PC-3 (cell line): ENCODE data around the gene EHD4. TPM values are rescaled to one million over a fixed set of nuclear protein-coding genes. Genes with fewer than 3 reads are reported as not detected.

Experiments used
- ATAC-seq: fragments of 200-7000 bp; cut with Tn5 transposase; 2 replicates; pipeline ENCODE4 v1.9.1; 2020; ENCODE audit warnings: mild to moderate bottlenecking, moderate library complexity
- BruUV-seq: library from RNA; stranded (reverse); fragments of 400-500 nt; replicated peaks from 2 replicates; lab custom pipeline; 2021; lab: Mats Ljungman, UMichigan
- CTCF ChIA-PET: fragments of 300-600 bp; sonication (Branson Sonifier 250); formaldehyde crosslinking; loops from one replicate; lab custom pipeline; 2022; ENCODE audit warnings: antibody characterized with exemption; lab: Charles Lee
- POLR2A ChIA-PET: fragments of 300-600 bp; sonication (Branson Sonifier 250); formaldehyde crosslinking; loops from one replicate; lab custom pipeline; 2022; ENCODE audit warnings: antibody characterized with exemption; ENCODE audit not compliant: unreplicated experiment; lab: Charles Lee
- DNase-seq: peaks from one replicate; pipeline ENCODE4 v3.0.0-alpha.2; 2015
- H2AFZ ChIP-seq: fragments of 300-600 bp; sonication (generic); 2 replicates; pipeline ENCODE4 v1.6.0; 2016; ENCODE audit warnings: antibody characterized with exemption, low read length
- H3F3A ChIP-seq: fragments of 300-600 bp; sonication (generic); one replicate; pipeline ENCODE4 v1.6.0; 2017; ENCODE audit warnings: antibody characterized with exemption, low read length, control low read depth, mild to moderate bottlenecking; ENCODE audit not compliant: unreplicated experiment
- H3K27ac ChIP-seq: fragments of 300-600 bp; sonication (generic); 2 replicates; pipeline ENCODE4 v1.5.1; 2016; ENCODE audit warnings: mild to moderate bottlenecking, low read length
- H3K27me3 ChIP-seq: fragments of 300-600 bp; sonication (generic); 2 replicates; pipeline ENCODE4 v1.6.1; 2016; ENCODE audit warnings: low read length, mixed read lengths
- H3K36me3 ChIP-seq: fragments of 300-600 bp; sonication (generic); 2 replicates; pipeline ENCODE4 v1.6.1; 2016; ENCODE audit warnings: low read depth, mixed run types, low read length, mixed read lengths
- H3K4me1 ChIP-seq: fragments of 300-600 bp; sonication (generic); 2 replicates; pipeline ENCODE4 v1.5.1; 2016; ENCODE audit warnings: low read length; ENCODE audit not compliant: insufficient read depth
- H3K4me2 ChIP-seq: fragments of 300-600 bp; sonication (generic); 2 replicates; pipeline ENCODE4 v1.6.0; 2016; ENCODE audit warnings: low read length
- H3K4me3 ChIP-seq: fragments of 300-600 bp; sonication (generic); 2 replicates; pipeline ENCODE4 v1.5.1; 2016; ENCODE audit warnings: mild to moderate bottlenecking, low read length, mixed read lengths
- H3K79me2 ChIP-seq: fragments of 300-600 bp; sonication (generic); 2 replicates; pipeline ENCODE4 v1.6.1; 2017; ENCODE audit warnings: low read length, mixed read lengths
- H3K9ac ChIP-seq: fragments of 300-600 bp; sonication (generic); 2 replicates; pipeline ENCODE4 v1.6.0; 2016; ENCODE audit warnings: mild to moderate bottlenecking, low read length
- H3K9me2 ChIP-seq: fragments of 300-600 bp; sonication (generic); replicated peaks from 2 replicates; pipeline ENCODE4 v1.6.1; 2016; ENCODE audit warnings: mixed run types, low read length, mixed read lengths
- H3K9me3 ChIP-seq: fragments of 300-600 bp; sonication (generic); 2 replicates; pipeline ENCODE4 v1.6.1; 2016; ENCODE audit warnings: low read length, mixed read lengths
- H4K20me1 ChIP-seq: fragments of 300-600 bp; sonication (generic); 2 replicates; pipeline ENCODE4 v1.6.1; 2016; ENCODE audit warnings: low read length, mixed read lengths
- CTCF ChIP-seq: fragments of 300-600 bp; sonication (generic); conservative IDR thresholded peaks from 2 replicates; pipeline ENCODE4 v1.5.1; 2017; ENCODE audit warnings: antibody characterized with exemption, low read depth, mild to moderate bottlenecking, low read length
- EZH2 ChIP-seq: fragments of 300-600 bp; sonication (generic); IDR thresholded peaks from one replicate; pipeline ENCODE4 v1.6.1; 2017; ENCODE audit warnings: antibody characterized with exemption, mild to moderate bottlenecking, low read length; ENCODE audit not compliant: unreplicated experiment
- EZH2phosphoT487 ChIP-seq: fragments of 300-600 bp; sonication (generic); IDR thresholded peaks from 2 replicates; pipeline ENCODE4 v1.6.1; 2018; ENCODE audit warnings: mild to moderate bottlenecking, antibody characterized with exemption, low read length, borderline replicate concordance
- intact Hi-C: fragments of 100-400 bp; cut with micrococcal nuclease; formaldehyde crosslinking; loops from 2 replicates; pipeline ENCODE4 v1.9.0; 2023
- total RNA-seq: library from RNA; depleted of rRNA; stranded (reverse); fragments of >200 nt; gene quantifications from 2 replicates; pipeline ENCODE4 v1.2.3, GENCODE V29; 2014

Gene EHD4
- total RNA-seq, 1 experiment from 2014 or later, result 57.8 TPM

- Histone ChIP-seq H3K4me3 (no peak overlapping the region), H3K27ac (no peak overlapping the region), H3K9me2 (no peaks in the 10 kb centered on the region), H4K20me1 (peaks cover 37% of the 10 kb centered on the region; the same call in 1 of the 2 replicates), H3K4me2 (no peak overlapping the region), H3K4me1 (peaks cover 11% of the 10 kb centered on the region), H3K79me2 (peaks cover 78% of the 10 kb centered on the region), H3K9me3 (no peaks in the 10 kb centered on the region), H2AFZ (no peak overlapping the region), H3K27me3 (no peaks in the 10 kb centered on the region), H3K36me3 (peaks cover 33% of the 10 kb centered on the region; the same call in 1 of the 2 replicates), H3K9ac (no peak overlapping the region), H3F3A (no peaks in the 10 kb centered on the region)
- no peak for TF ChIP-seq EZH2
- no peak for TF ChIP-seq EZH2phosphoT487
- no peak for TF ChIP-seq CTCF
- DNase-seq, result no peak
- POLR2A ChIA-PET, result no interaction called here
- BruUV-seq, result no TSS peak
- intact Hi-C loops, result no loop called here
- CTCF ChIA-PET, result no interaction called here
- ATAC-seq, result no peak
Measured at GRCh38 chr15:41955807-41956525, 16.4 kb downstream of the EHD4 start.

GRCh38 chr15:41955100-41955499 lies 17.3 kb downstream of the EHD4 start:
- TF ChIP-seq EZH2, result no peak
- TF ChIP-seq CTCF, result no peak
- TF ChIP-seq EZH2phosphoT487, result no peak
- H3K36me3 ChIP-seq, result peaks cover 40% of the 10 kb centered on the region
- peaks cover 8% of the 10 kb centered on the region; the same call in 1 of the 2 replicates for H3K4me1 ChIP-seq
- no peaks in the 10 kb centered on the region for H3K27me3 ChIP-seq
- intact Hi-C loops, result no loop called here
- ChIA-PET POLR2A (no interaction called here), CTCF (no interaction called here)
- H3K9me3 ChIP-seq, result no peaks in the 10 kb centered on the region
- H3F3A ChIP-seq, result no peaks in the 10 kb centered on the region
- H2AFZ ChIP-seq, result no peak overlapping the region
- no peak overlapping the region for H3K4me3 ChIP-seq
- no peak overlapping the region for H3K4me2 ChIP-seq
- no peak for ATAC-seq
- H3K27ac ChIP-seq, result no peak overlapping the region
- peaks cover 37% of the 10 kb centered on the region; the same call in 1 of the 2 replicates for H4K20me1 ChIP-seq
- BruUV-seq, result no TSS peak
- H3K9ac ChIP-seq, result no peak overlapping the region
- no peak for DNase-seq
- H3K79me2 ChIP-seq, result peaks cover 78% of the 10 kb centered on the region
- no peaks in the 10 kb centered on the region for H3K9me2 ChIP-seq

GRCh38 chr15:41954036-41954435 lies 18.3 kb downstream of the EHD4 start:
- no TSS peak for BruUV-seq
- no peaks in the 10 kb centered on the region for H3K9me2 ChIP-seq
- H3K9ac ChIP-seq, result no peak overlapping the region
- H3K36me3 ChIP-seq, result peaks cover 43% of the 10 kb centered on the region
- POLR2A ChIA-PET, result no interaction called here
- peaks cover 8% of the 10 kb centered on the region; the same call in 1 of the 2 replicates for H3K4me1 ChIP-seq
- no peaks in the 10 kb centered on the region for H3K9me3 ChIP-seq
- no peak overlapping the region for H3K27ac ChIP-seq
- no peaks in the 10 kb centered on the region for H3K27me3 ChIP-seq
- DNase-seq (no peak), ATAC-seq (no peak)
- no peak overlapping the region for H3K4me3 ChIP-seq
- intact Hi-C loops, result no loop called here
- no peak overlapping the region for H3K4me2 ChIP-seq
- peaks cover 37% of the 10 kb centered on the region; the same call in 1 of the 2 replicates for H4K20me1 ChIP-seq
- CTCF ChIA-PET, result no interaction called here
- TF ChIP-seq CTCF (no peak), EZH2phosphoT487 (no peak), EZH2 (no peak)
- H3K79me2 ChIP-seq, result peaks cover 77% of the 10 kb centered on the region
- H3F3A ChIP-seq, result no peaks in the 10 kb centered on the region
- H2AFZ ChIP-seq, result no peak overlapping the region
